Ishikawa (cell line): Measurements from ENCODE around the gene KLHDC8A.

Source experiments
- CEBPB ChIP-seq: IDR thresholded peaks from 2 replicates; pipeline ENCODE4 v1.6.1; 2012
- CREB1 ChIP-seq: IDR thresholded peaks from 2 replicates; pipeline ENCODE4 v1.6.1; 2012; ENCODE audit warnings: low read depth
- EGR1 ChIP-seq: IDR thresholded peaks from 2 replicates; pipeline ENCODE4 v1.6.1; 2012
- EP300 ChIP-seq: IDR thresholded peaks from 2 replicates; pipeline ENCODE4 v1.6.1; 2012; ENCODE audit warnings: borderline replicate concordance
- FOXM1 ChIP-seq: IDR thresholded peaks from 2 replicates; pipeline ENCODE4 v1.6.1; 2012; ENCODE audit warnings: low read depth, borderline replicate concordance
- MAX ChIP-seq: IDR thresholded peaks from 2 replicates; pipeline ENCODE4 v1.6.1; 2012
- NFIC ChIP-seq: IDR thresholded peaks from 2 replicates; pipeline ENCODE4 v1.6.1; 2012
- RAD21 ChIP-seq: IDR thresholded peaks from 2 replicates; pipeline ENCODE4 v1.6.1; 2012; ENCODE audit warnings: low read depth
- REST ChIP-seq: IDR thresholded peaks from 2 replicates; pipeline ENCODE4 v1.6.1; 2012; ENCODE audit warnings: low read depth, mild to moderate bottlenecking
- TAF1 ChIP-seq: IDR thresholded peaks from 2 replicates; pipeline ENCODE4 v1.6.1; 2012; ENCODE audit warnings: low read depth, mild to moderate bottlenecking
- TCF12 ChIP-seq: IDR thresholded peaks from 2 replicates; pipeline ENCODE4 v1.6.1; 2012; ENCODE audit warnings: low read depth
- TEAD4 ChIP-seq: IDR thresholded peaks from 2 replicates; pipeline ENCODE4 v1.6.1; 2012
- USF1 ChIP-seq: IDR thresholded peaks from 2 replicates; pipeline ENCODE4 v1.6.1; 2012
- YY1 ChIP-seq: IDR thresholded peaks from 2 replicates; pipeline ENCODE4 v1.6.1; 2012; ENCODE audit warnings: low read depth
- ZBTB7A ChIP-seq: IDR thresholded peaks from 2 replicates; pipeline ENCODE4 v1.6.1; 2012; ENCODE audit warnings: low read depth

KLHDC8A gene

GRCh38 chr1:205374210-205375078 is 17.7 kb upstream of the KLHDC8A start:
- no peak for TF ChIP-seq TEAD4

GRCh38 chr1:205373798-205374175 is 17.1 kb upstream of the KLHDC8A start:
- TF ChIP-seq TEAD4 (no peak), EP300 (no peak), EGR1 (no peak), NFIC (no peak), MAX (no peak), FOXM1 (no peak), REST (no peak), USF1 (no peak), CREB1 (no peak)

- TF ChIP-seq CREB1: no peak
- no peak for TF ChIP-seq USF1
Observed at GRCh38 chr1:205373022-205373797, 16.5 kb upstream of the KLHDC8A start.

GRCh38 chr1:205371871-205372660 is 15.3 kb upstream of the KLHDC8A start:
- TF ChIP-seq TEAD4 (no peak), TCF12 (no peak), USF1 (no peak), ZBTB7A (no peak), YY1 (no peak), TAF1 (no peak)

- no peak for TF ChIP-seq FOXM1
- TF ChIP-seq CREB1: no peak
- no peak for TF ChIP-seq EGR1
- TF ChIP-seq TAF1: no peak
- TF ChIP-seq RAD21: no peak
- TF ChIP-seq EP300: no peak
- TF ChIP-seq TCF12: no peak
- TF ChIP-seq YY1: no peak
- TF ChIP-seq USF1: no peak
- TF ChIP-seq REST: no peak
- no peak for TF ChIP-seq NFIC
- TF ChIP-seq MAX: no peak
- no peak for TF ChIP-seq TEAD4
- no peak for TF ChIP-seq CEBPB
- TF ChIP-seq ZBTB7A: no peak
Observed at GRCh38 chr1:205370780-205371179, 14.1 kb upstream of the KLHDC8A start.
